HG03354 (cell line): ENCODE measurements around the gene TP53TG3B.
"Not testable (repeated sequence)": the region's sequence is repeated elsewhere in the genome, so short reads cannot be mapped to it uniquely, and the experiment has no call there.

Experiments used
- ATAC-seq: cut with Tn5 transposase; IDR thresholded peaks from one replicate; pipeline ENCODE4 v1.9.1; 2021; ENCODE audit warnings: mild to moderate bottlenecking; ENCODE audit not compliant: unreplicated experiment, poor library complexity, severe bottlenecking

Gene TP53TG3B

GRCh38 chr16:33360541-33360940, at the start of gene TP53TG3B:
Gene TP53TG3B, plus strand, starts transcription at chr16:33360841. Its CDS starts 68 bp downstream, at chr16:33360909.
- not testable (repeated sequence) for ATAC-seq

- not testable (repeated sequence) for ATAC-seq
Measured at GRCh38 chr16:33336226-33337012, 24.2 kb upstream of the TP53TG3B start.

GRCh38 chr16:33337627-33338542, 22.8 kb upstream of the TP53TG3B start:
- ATAC-seq: not testable (repeated sequence)

- not testable (repeated sequence) for ATAC-seq
Measured at GRCh38 chr16:33338543-33338951, 22.1 kb upstream of the TP53TG3B start.

GRCh38 chr16:33339093-33340061, 21.3 kb upstream of the TP53TG3B start:
- not testable (repeated sequence) for ATAC-seq
